HepG2 (cell line): ENCODE measurements around the gene KLF15. TPM values are rescaled to one million over a fixed set of nuclear protein-coding genes. Genes with fewer than 3 reads are reported as not detected.

ENCODE experiments used
- ATAC-seq: fragments of 200-7000 bp; cut with Tn5 transposase; 3 replicates; pipeline ENCODE4 v1.9.1; 2020; ENCODE audit warnings: mild to moderate bottlenecking, moderate library complexity
- BruUV-seq: library from RNA; stranded (reverse); fragments of 400-500 nt; replicated peaks from 2 replicates; lab custom pipeline; 2021; lab: Mats Ljungman, UMichigan
- CTCF ChIA-PET: fragments of 300-600 bp; formaldehyde crosslinking; extraction: SDS; loops from one replicate; lab custom pipeline; 2021; ENCODE audit warnings: low total read pairs, inconsistent platforms, low intra/inter-chr PET ratio; lab: Yijun Ruan, JAX
- POLR2A ChIA-PET: fragments of 350-600 bp; sonication (Branson Sonifier 250); formaldehyde crosslinking; loops from one replicate; lab custom pipeline; 2020; ENCODE audit warnings: antibody characterized with exemption, inconsistent platforms; lab: Yijun Ruan, JAX
- DNase-seq: peaks from one replicate; pipeline ENCODE4 v3.0.0-alpha.2; 2015; ENCODE audit warnings: low spot score
- FAIRE-seq: peaks from 3 replicates; lab custom pipeline; 2011; peaks lifted over from hg19 to GRCh38; lab: Jason Lieb, UNC
- H2AFZ ChIP-seq: one replicate; pipeline ENCODE4 v1.6.1; 2011; ENCODE audit warnings: low read length, inconsistent platforms
- H3K27ac ChIP-seq: fragments of 300-600 bp; 3 replicates; pipeline ENCODE4 v1.8.0; 2011; ENCODE audit warnings: mixed run types, mild to moderate bottlenecking, mixed read lengths, low read length, inconsistent platforms; ENCODE audit not compliant: insufficient read depth; ENCODE audit errors: extremely low read length
- H3K27me3 ChIP-seq, 2 experiments: fragments of 200-600 bp in 1 of 2; 2 replicates in 1 of 2; 3 replicates in 1 of 2; pipeline versions ENCODE4 v1.6.0 to v1.8.0; 2011; ENCODE audit warnings: low read length in 2 of 2, mild to moderate bottlenecking in 2 of 2, moderate library complexity in 2 of 2, inconsistent platforms in 1 of 2; ENCODE audit not compliant: insufficient read depth in 2 of 2, control insufficient read depth in 1 of 2
- H3K36me3 ChIP-seq, 2 experiments: fragments of 200-600 bp in 1 of 2; replicated peaks in 1 of 2; 2 replicates in 1 of 2; 3 replicates in 1 of 2; pipeline versions ENCODE4 v1.5.1 to v1.8.0; 2011; ENCODE audit warnings: low read length in 2 of 2, inconsistent platforms in 1 of 2; ENCODE audit not compliant: insufficient read depth in 2 of 2, control insufficient read depth in 1 of 2
- H3K4me1 ChIP-seq: 2 replicates; pipeline ENCODE4 v1.5.1; 2012; ENCODE audit warnings: low read length, inconsistent platforms; ENCODE audit not compliant: insufficient read depth
- H3K4me2 ChIP-seq: 2 replicates; pipeline ENCODE4 v1.6.0; 2011; ENCODE audit warnings: low read depth, low read length, inconsistent platforms
- H3K4me3 ChIP-seq, 3 experiments: fragments of 200-600 bp in 1 of 3; sonication (generic), shearing (Covaris generic) in 1 of 3; replicated peaks in 1 of 3; 2 replicates each; pipeline ENCODE4 v1.5.1; 2011 to 2016; ENCODE audit warnings: low read length in 3 of 3, inconsistent platforms in 2 of 3, low read depth in 2 of 3, mild to moderate bottlenecking in 2 of 3, control low read depth in 1 of 3, mixed read lengths in 1 of 3; ENCODE audit not compliant: insufficient read depth in 1 of 3
- H3K79me2 ChIP-seq: one replicate; pipeline ENCODE4 v1.6.1; 2011; ENCODE audit warnings: low read length, inconsistent platforms; ENCODE audit not compliant: insufficient read depth
- H3K9ac ChIP-seq: 2 replicates; pipeline ENCODE4 v1.6.0; 2011; ENCODE audit warnings: mild to moderate bottlenecking, low read depth, low read length, inconsistent platforms; ENCODE audit not compliant: insufficient read depth
- H3K9me3 ChIP-seq: 2 replicates; pipeline ENCODE4 v1.5.1; 2012; ENCODE audit warnings: mild to moderate bottlenecking, low read length
- H4K20me1 ChIP-seq: 2 replicates; pipeline ENCODE4 v1.6.0; 2011; ENCODE audit warnings: inconsistent platforms, mild to moderate bottlenecking, low read length, moderate library complexity; ENCODE audit not compliant: insufficient read depth
- BCL6 ChIP-seq: IDR thresholded peaks from 2 replicates; pipeline ENCODE4 v1.6.1; 2016; ENCODE audit warnings: missing genetic modification reagents, missing compliant biosample characterization
- CCDC6 ChIP-seq: sonication (generic); formaldehyde crosslinking; IDR thresholded peaks from 2 replicates; pipeline ENCODE4 v1.8.1; 2022; ENCODE audit warnings: mild to moderate bottlenecking, missing genetic modification reagents, moderate library complexity
- GATAD2A ChIP-seq: IDR thresholded peaks from 2 replicates; pipeline ENCODE4 v1.6.1; 2016
- HOXA5 ChIP-seq: sonication (generic); formaldehyde crosslinking; IDR thresholded peaks from 2 replicates; pipeline ENCODE4 v1.4.0; 2020; ENCODE audit warnings: missing genetic modification reagents
- MAF1 ChIP-seq: sonication (generic); formaldehyde crosslinking; IDR thresholded peaks from 2 replicates; pipeline ENCODE4 v1.5.0; 2020; ENCODE audit warnings: missing genetic modification reagents, borderline replicate concordance
- MXI1 ChIP-seq: IDR thresholded peaks from 3 replicates; pipeline ENCODE4 v1.6.1; 2012; ENCODE audit warnings: low read depth, low read length, inconsistent platforms, borderline replicate concordance
- PATZ1 ChIP-seq: sonication (generic); formaldehyde crosslinking; IDR thresholded peaks from 2 replicates; pipeline ENCODE4 v1.4.0; 2020; ENCODE audit warnings: missing genetic modification reagents
- ZBTB3 ChIP-seq: sonication (generic); formaldehyde crosslinking; IDR thresholded peaks from 2 replicates; pipeline ENCODE4 v1.4.0; 2020; ENCODE audit warnings: low read depth, mild to moderate bottlenecking, moderate library complexity, missing genetic modification reagents, borderline replicate concordance
- ZFX ChIP-seq: sonication (generic); formaldehyde crosslinking; IDR thresholded peaks from 2 replicates; pipeline ENCODE4 v1.4.0; 2020; ENCODE audit warnings: mild to moderate bottlenecking, low read depth, missing genetic modification reagents, moderate library complexity
- ZNF484 ChIP-seq: sonication (generic); formaldehyde crosslinking; IDR thresholded peaks from 2 replicates; pipeline ENCODE4 v1.5.1; 2020; ENCODE audit warnings: mild to moderate bottlenecking, low read depth, missing genetic modification reagents, borderline replicate concordance
- ZNF503 ChIP-seq: sonication (generic); formaldehyde crosslinking; IDR thresholded peaks from 2 replicates; pipeline ENCODE4 v1.4.0; 2020; ENCODE audit warnings: missing genetic modification reagents
- ZNF619 ChIP-seq: sonication (generic); formaldehyde crosslinking; IDR thresholded peaks from 2 replicates; pipeline ENCODE4 v1.4.0; 2020; ENCODE audit warnings: mild to moderate bottlenecking, missing genetic modification reagents
- WGBS: methylation state at CpG from one replicate; pipeline ENCODE4 v1.1.6; 2017; ENCODE audit warnings: low lambda C conversion rate; 5-methylcytosine and 5-hydroxymethylcytosine counted together
- in situ Hi-C: cut with HindIII; loops from 2 replicates; pipeline ENCODE4 v1.10.0; 2017; ENCODE audit warnings: low pct_unique_long_range_greater_than_20kb; ENCODE audit not compliant: extremely low pct_ligation_motif_present
- intact Hi-C: fragments of 100-400 bp; cut with micrococcal nuclease; formaldehyde crosslinking; loops from one replicate; pipeline ENCODE4 v1.10.0; 2022; ENCODE audit not compliant: unreplicated experiment
- polyA plus RNA-seq, 8 experiments: library from polyadenylated mRNA; depleted of rRNA in 3 of 8; stranded (reverse) in 7 of 8; unstranded in 1 of 8; fragments of >200 nt; fragmentation: Illumina TruSeq in 4 of 8; extraction: Trizol in 4 of 8; gene quantifications; 2 replicates each; pipeline versions ENCODE4 v1.2.1 to v1.2.3, GENCODE V29; 2011 to 2016; ENCODE audit warnings: low read depth in 4 of 8, missing spikeins in 1 of 8, mixed read lengths in 1 of 8; ENCODE audit not compliant: insufficient read depth in 1 of 8
- total RNA-seq, 5 experiments: library from RNA; depleted of rRNA; stranded (reverse); fragments of >200 nt; fragmentation: Illumina TruSeq; extraction: Trizol; gene quantifications; 2 replicates each; pipeline ENCODE4 v1.2.3, GENCODE V29; 2016; ENCODE audit warnings: low read depth in 1 of 5

The KLF15 gene
- total and polyA plus RNA-seq, 2 of the 13 experiments (the other 11 are each of a cell fraction or from before 2014, with no cell fraction given) = 7.1 to 7.8 TPM

GRCh38 chr3:126364731-126365301 lies 7.6 kb upstream of the KLF15 start:
- BruUV-seq = no TSS peak
- ChIA-PET POLR2A (interaction anchor here (1.4 kb wide), 1 partner anchor 9 kb away, joined by 3 read pairs; no protein-coding TSS in a partner anchor), CTCF (no interaction called here)
- Histone ChIP-seq H3K9ac (no peak overlapping the region), H3K27me3 (peaks cover 9 to 23% of the 10 kb centered on the region in 2 experiments; a peak in 2 of 5 replicates), H3K79me2 (no peaks in the 10 kb centered on the region), H3K4me2 (no peak overlapping the region), H3K4me3 (no peak overlapping the region), H3K27ac (no peak overlapping the region), H3K9me3 (no peaks in the 10 kb centered on the region), H3K36me3 (no peaks in the 10 kb centered on the region), H3K4me1 (peaks cover 40% of the 10 kb centered on the region), H2AFZ (no peak overlapping the region), H4K20me1 (no peaks in the 10 kb centered on the region)
- ATAC-seq (peak; percentile 32), DNase-seq (no peak), FAIRE-seq (no peak)
- intact Hi-C loops (no loop called here), in situ Hi-C loops (loop anchor here (25.0 kb wide), 1 partner anchor 228 kb away; no protein-coding TSS in a partner anchor)
- no CpG with 5 or more reads among the region's 5 CpGs for WGBS
- TF ChIP-seq ZFX (CRISPR knock-in tag) (0 out of 2 replicates have a peak, but pooled peaks have one; percentile 18), GATAD2A (CRISPR knock-in tag) (no peak)

- Histone ChIP-seq H3K9me3 (no peaks in the 10 kb centered on the region), H3K36me3 (no peaks in the 10 kb centered on the region), H4K20me1 (no peaks in the 10 kb centered on the region), H2AFZ (no peak overlapping the region), H3K4me2 (no peak overlapping the region), H3K4me3 (no peak overlapping the region), H3K27me3 (peaks cover 9 to 27% of the 10 kb centered on the region in 2 experiments; a peak in 3 of 5 replicates), H3K9ac (no peak overlapping the region), H3K27ac (no peak overlapping the region), H3K4me1 (peaks cover 34% of the 10 kb centered on the region), H3K79me2 (no peaks in the 10 kb centered on the region)
- no peak for DNase-seq
- no peak for ATAC-seq
- WGBS = 62% methylated on average over 7 of the region's 9 CpGs
- BruUV-seq = no TSS peak
- ChIA-PET CTCF (no interaction called here), POLR2A (interaction anchor here (1.4 kb wide), 1 partner anchor 9 kb away, joined by 3 read pairs; no protein-coding TSS in a partner anchor)
- in situ Hi-C loops (loop anchor here (25.0 kb wide), 1 partner anchor 227 kb away; no protein-coding TSS in a partner anchor), intact Hi-C loops (no loop called here)
- no peak for FAIRE-seq
- TF ChIP-seq ZNF619 (CRISPR knock-in tag) = no peak
- no peak for TF ChIP-seq BCL6 (CRISPR knock-in tag)
- no peak for TF ChIP-seq MAF1 (CRISPR knock-in tag)
- TF ChIP-seq HOXA5 (CRISPR knock-in tag) = no peak
- no peak for TF ChIP-seq ZBTB3 (CRISPR knock-in tag)
- TF ChIP-seq MXI1 = no peak
- no peak for TF ChIP-seq PATZ1
- TF ChIP-seq CCDC6 (CRISPR knock-in tag) = no peak
- TF ChIP-seq ZNF503 = no peak
- no peak for TF ChIP-seq ZNF484 (CRISPR knock-in tag)
These were observed 7.0 kb upstream of the KLF15 start for GRCh38 chr3:126364130-126364695.
